GM19455 (cell line): ENCODE results near the gene LYZL6.
A peak's percentile ranks its signal among the peaks of the same experiment; 100 is the strongest.
"Not testable (repeated sequence)": the region's sequence is repeated elsewhere in the genome, so short reads cannot be mapped to it uniquely, and the experiment has no call there.

Experiments
- ATAC-seq: cut with Tn5 transposase; IDR thresholded peaks from one replicate; pipeline ENCODE4 v1.9.1; 2021; ENCODE audit not compliant: unreplicated experiment

Gene LYZL6

DNA sequence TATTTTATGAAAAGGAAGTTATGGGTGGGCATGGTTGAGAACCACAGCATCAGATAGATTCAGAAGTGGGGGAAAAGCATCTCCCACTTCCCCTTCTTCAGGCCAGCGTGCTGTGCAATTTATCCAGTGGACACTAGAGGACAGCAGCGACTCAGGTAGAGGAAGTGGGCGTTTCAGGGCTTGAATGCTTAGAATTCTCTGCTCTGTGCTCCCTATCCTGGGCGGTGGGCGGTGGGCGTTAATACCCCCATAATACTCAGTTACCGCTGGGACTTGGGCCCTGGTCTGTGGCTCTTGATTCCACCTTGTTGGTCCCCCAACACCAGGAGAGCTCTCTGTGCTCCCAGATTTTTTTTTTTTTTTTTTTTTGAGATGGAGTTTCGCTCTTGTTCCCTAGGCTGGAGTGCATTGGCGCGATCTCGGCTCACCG lies 3.7 kb upstream of the LYZL6 start:
- no peak for ATAC-seq

DNA sequence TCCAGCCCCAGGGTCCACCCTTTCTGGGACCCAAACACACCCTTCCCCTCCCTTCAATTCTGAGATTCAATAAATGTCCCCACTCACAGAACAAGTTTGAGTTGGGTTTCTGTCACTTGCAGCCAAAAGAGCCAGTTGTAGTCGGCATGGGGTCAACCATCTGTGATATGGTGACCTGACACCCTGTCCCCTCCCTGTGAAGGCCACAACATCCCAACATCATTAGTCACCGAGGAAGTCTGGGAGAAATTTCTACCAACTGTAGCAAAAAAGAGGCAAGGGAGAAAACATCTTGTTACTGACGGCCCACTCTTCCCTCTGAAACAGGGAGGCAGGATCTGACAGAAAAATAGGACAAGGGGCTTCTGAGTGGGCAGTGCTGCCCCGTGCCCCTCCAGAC lies 638 bp upstream of the LYZL6 start:
- ATAC-seq, result no peak

DNA sequence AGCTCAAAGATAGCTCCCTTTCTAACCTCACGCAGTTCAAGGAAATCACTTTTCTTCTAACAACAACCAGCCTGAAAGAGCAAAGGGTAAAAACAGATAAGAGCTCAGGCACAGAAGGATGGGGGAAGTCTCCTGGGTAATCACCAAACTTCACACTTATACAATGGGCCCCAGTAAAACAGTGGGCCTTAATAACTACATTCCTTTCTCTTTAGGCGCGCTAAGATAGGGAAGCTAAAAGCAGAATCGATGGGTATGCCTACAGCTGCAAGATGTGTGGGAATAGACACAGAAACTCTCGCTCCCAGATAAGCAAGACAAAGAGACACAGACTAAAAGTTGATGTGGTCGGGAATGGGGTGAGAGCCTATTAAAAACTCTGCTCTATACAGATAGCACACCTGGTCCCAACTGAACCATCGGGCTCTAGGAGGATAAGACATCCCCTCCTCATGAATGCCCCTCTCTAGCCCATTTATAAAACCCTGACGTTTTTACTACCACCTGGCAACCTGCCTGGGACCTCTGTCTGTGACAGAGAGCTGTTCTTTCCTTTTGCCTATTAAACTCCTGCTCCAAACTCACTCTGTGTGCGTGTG lies 826 bp downstream of the LYZL6 start:
- no peak for ATAC-seq

DNA sequence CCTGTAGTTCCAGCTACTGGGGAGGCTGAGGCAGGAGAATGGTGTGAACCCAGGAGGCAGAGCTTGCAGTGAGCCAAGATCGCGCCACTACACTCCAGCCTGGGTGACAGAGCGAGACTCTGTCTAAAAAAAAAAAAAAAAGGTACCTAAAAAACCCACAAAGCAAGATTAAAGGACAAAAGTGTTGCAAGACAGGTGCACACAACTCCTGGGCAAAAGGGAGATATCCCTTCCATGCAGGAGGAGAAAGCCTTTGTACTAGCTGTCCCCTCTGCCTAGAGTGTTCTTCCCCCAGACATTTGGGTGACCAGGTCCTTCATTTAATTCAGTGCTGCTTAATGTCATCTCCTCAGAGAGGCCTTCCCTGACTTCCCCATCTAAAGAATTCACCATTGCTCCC lies 5.0 kb downstream of the LYZL6 start:
- not testable (repeated sequence) for ATAC-seq

DNA sequence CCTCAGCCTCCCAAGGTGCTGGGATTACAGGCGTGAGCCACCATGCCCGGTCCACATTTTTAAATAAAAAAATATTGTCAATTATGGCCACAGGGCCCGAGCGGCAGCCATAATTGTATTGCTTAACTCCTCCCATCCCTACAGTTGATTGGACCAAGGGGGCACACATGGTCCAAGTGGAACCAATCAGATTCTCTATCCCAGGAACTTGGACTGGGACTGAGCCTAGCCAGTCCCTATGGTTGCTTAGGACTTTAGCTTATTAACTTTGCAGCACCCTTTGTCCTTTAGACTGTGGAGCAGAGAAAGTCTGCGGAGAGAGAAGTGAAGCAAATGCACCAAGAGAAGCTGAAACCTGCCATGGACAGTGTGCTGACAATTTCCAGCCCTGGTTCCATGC lies 7.5 kb downstream of the LYZL6 start:
- no peak for ATAC-seq

DNA sequence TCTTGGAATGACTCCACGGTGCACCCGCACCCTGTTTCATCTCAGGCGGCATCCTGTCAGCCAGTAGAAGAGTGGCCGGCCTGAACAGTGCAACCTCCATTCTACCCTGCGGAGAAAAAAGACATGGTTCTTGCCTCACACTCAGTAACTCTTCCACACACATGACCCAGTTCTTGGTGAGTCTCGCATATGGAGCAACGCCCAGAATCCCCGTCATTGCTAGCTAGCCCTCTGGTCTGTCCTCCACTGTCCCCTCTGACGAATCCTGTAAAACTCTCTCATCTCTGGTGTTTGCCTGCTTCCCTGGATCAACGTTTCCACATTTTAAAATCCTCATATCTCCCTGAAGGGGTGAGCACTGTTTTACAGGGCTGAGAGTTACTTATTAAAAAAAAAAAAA lies 8.8 kb downstream of the LYZL6 start:
- no peak for ATAC-seq

DNA sequence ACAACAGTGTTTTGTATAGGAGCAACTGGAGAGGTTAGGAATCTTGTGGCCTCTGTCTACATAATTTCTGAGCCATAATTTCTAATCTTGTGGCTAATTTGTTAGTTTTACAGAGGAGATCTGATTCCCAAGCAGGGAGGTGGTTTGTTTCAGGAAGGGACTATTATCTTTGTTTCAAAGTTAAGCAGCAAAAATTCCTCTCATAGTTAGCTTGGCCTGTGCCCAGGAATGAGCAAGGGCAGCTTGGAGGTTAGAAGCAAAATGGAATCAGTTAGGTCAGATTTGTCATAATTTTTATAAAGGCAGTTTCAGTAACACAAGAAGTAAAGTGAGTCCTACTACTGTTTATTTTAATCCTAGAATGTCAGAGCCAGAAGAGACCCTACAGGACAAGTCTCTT lies 10.9 kb downstream of the LYZL6 start:
- ATAC-seq, result no peak

DNA sequence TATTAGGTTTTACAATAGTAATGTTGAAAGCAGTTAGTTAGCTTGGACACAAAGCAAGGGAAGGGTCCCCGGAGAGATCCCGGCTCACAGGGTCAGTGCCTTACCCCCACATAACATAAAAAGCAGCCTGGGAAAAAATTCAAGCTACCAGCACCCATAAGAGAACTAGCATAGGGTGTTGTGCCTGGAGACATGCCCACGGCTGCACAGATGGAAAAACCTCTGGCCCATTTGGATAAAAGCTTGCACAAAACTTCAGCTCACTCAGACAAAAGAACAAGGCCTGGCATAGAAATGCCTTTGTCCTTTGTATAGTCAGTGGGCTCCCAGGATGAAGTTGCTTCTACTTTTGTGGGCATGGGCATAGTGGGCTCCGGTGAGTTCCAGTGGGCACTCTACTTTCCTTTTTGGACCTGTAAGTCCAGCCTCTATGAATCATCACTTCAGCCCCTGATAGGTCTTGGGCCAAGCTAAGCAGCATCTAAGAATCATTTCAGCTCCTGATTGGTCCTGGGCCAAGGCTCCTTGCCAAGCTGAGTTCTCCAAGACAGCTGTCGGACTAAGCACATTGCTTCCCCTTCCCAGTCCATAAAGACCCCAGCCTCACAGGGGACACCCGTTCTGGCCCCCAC lies 11.6 kb downstream of the LYZL6 start:
- ATAC-seq, result no peak

DNA sequence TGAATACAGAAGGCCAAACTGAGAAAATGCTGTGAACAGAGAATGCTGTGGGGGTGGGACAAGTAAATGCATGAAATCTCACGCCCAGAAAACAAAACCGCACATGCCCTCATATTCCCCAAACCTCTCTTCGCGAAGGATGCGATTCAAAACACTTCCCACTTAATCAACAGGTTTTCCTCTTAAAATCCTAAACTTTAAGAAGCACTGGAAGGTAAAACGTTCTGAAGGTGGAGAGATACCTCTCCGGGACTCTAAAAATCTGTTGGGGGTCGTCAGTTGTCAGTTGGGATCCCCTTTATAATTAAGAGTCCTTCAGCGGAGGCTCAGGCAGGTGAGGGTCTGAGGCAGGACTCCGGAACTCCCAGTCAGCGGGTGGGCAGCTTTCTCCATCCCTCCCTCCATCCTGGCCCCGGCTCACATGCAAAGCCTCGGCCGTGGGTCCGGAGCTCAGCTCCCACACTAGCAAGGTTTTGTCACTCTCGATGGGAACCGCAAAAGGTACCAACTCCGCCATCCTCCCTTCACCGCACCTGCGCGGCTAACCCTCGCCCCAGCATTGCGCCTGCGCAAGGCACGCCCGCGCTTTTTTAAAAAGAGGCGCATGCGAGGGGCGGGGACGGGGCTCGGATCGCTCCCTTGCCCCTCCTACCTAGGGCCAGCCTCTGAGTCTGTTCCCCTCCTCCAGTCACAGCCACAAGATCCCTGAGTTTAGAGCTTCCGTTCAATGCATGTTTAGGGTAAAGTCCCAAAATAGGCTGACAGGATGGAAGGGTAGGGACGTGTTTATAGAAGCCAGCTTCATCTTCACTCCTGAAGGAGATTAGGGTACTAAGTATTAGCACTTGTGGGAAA lies 13.1 kb downstream of the LYZL6 start, which contains the start of gene RDM1:
Gene RDM1, minus strand, starts transcription at position 563 of the 855 bp plus-strand sequence. Its CDS starts 46 bp downstream, at position 517.
- peak; percentile 77 for ATAC-seq

DNA sequence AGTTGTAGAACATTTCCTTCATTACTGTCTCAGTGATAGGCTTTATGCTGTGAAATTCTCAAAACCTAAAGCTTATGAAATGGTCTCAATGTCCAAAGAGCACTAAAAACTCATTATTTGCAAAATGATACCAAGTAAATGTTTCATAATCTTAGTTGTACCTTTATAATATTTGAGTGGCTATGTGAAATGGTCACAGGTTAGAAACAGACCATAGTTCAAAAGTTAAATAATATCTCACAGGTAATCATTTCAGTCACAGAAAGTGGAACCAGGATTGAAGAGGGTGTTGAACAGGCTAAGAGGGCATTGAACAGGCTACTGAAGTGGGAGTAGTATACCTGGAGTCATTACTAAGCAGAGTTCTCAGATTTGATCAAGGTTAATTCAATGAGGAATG lies 15.8 kb downstream of the LYZL6 start:
- ATAC-seq, result no peak

DNA sequence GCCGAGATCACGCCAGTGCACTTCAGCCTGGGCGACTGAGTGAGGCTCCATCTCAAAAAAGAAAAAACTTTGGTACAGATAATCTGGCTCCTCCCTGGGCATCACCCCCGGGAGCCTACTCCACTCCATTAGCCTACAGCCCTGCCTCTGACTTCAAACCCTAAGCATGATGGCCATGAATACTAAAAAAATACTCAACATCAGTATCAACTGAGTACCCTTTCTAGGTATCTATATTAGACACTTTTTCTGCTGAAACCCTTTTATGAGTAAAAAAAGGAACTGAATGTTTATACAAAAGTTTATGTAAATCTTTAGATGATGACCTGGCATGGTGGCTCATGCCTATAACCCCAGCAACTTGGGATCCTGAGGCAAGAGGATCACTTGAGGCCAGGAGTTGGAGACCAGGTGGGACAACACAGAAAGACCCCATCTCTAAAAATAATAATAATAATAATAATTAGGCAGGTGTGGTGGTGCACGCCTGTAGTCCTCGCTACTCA lies 19.9 kb downstream of the LYZL6 start:
- no peak for ATAC-seq

DNA sequence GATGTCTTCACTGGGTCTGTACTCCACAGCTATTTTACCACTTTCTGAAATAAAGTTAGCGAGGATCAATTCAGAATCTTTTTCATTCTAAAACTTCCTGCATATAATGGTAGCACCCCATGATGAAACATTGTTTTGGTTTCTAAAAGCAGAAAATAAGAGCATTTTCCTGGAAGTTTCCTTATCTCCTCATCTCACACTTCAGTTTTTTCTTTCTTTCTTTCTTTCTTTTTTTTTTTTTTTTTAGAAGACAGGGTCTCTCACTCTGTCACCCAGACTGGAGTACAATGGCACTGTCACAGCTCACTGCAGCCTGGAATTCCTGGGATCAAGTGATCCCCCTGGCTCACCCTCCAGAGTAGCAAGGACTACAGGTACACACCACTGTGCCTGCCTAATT lies 23.3 kb downstream of the LYZL6 start:
- no peak for ATAC-seq

DNA sequence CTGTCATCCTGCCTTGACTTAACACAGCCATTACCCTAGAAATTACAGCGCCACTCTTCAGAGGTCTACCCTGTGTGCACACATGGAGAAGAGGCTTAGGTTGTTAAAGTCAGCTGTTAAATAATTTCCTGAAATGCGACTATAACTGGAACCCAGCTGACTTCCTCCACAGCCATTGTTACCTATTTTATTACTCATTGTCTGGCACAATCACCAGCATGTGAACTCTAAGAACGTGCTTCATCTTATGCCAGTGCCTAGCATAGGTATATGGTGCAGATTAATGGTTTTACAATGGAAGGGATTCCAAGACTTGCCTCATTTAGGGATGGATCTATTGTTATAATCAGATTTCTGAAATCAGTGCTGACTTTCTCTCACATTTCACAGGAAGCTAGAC lies 24.8 kb downstream of the LYZL6 start:
- no peak for ATAC-seq

DNA sequence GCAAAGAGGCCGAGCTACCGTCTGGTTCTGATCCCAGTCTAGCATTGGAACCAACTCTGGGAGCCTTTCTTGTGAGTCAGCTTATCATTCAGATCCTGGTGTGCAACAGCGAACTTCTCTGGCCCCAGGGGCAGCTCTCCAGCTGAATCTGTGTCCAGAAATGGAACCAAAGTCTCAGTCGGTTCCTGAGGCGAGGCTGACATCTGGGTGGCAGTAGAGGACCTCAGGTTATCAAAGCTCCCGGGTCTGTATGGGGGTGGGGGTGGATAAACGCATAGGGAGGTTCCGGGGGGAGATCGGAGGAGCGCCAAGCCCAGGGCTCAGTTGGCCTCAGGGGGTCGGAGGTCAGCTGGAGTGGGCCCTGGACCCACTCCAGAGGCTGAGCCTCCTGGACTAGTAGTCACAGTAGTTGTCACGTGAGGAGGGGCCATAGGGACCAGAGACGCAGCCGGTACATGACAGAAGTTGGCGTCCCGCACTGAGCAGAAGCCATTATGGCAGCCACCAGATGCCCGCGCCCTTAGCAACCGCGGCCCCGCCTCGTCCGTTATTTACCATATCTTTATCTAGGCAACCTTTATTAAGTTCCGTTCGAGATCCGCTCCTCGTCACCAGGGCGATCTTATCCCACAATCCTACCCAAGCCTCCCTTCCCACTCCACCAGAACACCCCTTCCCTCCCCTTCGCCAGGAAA lies 25.8 kb downstream of the LYZL6 start:
- no peak for ATAC-seq

DNA sequence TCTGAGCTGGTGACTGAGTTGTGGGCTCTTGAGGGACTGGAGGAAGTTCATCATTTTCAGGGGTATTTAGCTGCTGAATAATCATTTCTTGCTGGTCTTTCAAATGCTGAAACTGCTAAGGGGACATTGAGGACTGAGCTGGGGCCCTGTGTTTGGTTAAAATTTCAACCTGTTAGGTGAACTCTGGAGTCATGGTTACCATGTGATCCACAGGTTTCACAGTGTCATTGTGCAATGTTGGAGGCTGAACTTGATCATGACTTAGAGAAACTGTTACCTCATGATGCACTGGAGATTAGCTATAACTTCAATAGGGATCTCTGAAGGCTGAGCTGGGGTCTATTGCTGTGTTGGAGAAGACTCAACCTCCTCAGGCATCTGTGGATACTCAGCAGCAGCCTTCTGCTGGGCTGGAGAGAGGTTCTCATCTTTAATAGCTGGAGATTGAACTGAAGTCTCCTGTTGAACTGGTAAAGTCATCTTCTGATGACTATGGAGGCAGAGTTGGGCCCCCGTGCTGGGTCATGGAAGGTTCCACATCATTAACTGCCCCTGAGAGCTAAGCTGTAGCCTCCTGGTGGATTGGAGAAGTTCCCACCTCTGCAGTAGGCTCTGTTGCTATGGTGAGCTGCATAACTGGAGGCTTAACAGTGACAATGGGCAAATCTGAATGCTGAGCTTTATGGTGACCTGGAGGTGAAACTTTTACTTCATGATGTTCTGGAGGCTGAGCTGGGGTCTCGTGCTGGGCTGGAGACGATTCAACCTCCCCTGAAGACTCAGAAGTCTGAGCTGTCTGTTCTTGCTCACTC lies 28.2 kb downstream of the LYZL6 start:
- no peak for ATAC-seq

DNA sequence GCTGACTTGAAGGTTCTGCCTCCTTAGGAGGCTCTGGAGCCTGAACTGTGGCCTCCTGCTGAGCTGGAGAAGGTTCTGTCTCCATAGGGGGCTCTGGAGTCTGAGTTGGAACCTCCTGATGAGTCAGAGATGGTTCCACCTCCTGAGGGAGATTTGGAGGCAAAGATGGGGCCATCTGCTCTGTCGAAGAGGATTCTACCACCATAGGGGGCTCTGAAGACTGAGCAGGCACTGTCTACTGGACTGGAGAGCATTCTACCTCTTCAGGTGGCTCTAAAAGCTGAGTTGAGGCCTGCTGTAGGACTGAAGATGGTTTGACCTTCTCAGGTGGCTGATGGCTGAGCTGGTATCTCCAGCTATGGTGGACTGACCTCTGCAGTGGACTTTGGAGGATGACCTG lies 29.2 kb downstream of the LYZL6 start:
- no peak for ATAC-seq

DNA sequence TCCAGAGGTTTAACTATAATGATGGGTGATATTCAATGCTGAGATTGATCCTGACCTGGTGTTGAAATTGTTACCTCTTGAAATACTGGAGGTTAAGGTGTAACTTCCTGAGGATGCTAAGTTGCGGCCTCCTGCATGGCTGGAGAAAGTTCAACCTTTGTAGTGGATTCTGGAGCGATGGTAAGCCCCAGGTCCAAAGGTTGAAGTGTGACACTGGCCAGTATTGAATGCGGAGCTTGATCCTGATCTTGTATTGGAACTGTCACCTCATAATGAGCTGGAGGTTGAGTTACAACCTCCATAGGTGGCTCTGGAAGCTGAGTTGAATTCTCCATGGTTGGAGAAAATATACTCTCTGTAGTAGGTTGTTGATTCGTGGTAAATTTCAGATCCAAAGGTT lies 29.9 kb downstream of the LYZL6 start:
- no peak for ATAC-seq

DNA sequence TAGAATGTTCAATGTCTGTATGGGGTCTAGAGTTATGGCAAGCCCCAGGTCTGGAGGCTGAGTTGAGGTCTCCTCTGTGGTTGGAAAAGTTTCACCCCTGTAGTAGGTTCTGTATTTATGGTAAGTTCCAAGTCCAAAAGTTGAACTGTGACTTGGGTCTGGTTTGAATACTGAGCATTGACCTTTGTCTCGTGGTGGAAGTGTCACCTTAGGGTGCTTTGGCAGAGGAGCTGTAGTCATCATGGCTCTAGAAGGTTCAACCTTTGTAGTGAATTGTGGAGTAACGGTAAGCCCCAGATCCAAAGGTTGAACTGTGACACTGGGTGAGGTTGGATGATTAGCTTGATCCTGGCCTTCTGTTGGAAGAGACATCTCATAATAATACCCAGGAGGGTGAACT lies 30.6 kb downstream of the LYZL6 start:
- ATAC-seq, result no peak

DNA sequence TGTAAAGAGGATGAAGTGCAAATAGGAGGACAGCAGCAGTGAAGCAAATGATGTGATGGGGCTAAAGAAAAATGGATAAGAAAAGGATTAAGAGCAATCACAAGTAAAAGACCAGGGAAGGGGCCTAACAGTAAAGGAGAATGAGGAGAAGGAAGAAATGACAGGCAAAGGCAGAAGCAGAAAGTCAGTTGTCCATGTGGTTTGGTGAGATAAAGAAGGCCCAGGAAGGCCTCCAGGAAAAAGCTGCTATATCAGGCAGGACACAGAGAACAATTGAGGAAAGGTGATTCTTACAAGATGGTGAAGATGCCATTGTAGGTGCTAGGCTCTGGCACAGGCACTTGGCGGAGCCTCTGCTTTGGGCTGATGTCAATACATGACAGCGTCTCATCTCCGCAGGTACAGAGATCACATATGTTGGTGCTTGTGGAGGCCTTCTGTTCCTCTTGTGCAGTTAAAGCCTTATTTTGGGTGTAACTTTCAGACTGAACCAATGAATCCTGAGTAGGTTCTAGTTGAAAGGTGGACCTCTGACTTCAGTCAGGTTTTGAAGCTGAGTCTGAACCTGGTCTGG lies 31.1 kb downstream of the LYZL6 start:
- ATAC-seq, result no peak

DNA sequence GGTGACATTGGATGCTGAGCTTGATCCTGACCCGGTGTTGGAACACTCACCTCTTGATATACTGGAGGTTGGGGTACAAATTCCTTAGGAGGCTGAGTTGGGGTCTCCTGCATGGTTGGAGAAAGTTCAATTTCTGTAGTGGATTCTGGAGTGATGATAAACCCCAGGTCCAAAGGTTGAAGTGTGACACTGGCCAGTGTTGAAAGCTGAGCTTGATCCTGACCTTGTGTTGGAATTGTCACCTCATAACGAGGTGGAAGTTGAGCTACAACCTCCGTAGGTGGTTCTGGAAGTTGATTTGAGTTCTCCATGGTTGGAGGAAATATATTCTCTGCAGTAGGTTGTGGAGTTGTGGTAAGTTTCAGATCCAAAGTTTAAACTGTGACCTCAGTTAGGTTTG lies 34.1 kb downstream of the LYZL6 start:
- no peak for ATAC-seq
